Stimulated activated CD4-positive, alpha-beta T cell treated with anti-CD3 and anti-CD28 coated beads, Interleukin-4, amount 100 ng/mL, for 24 hours (primary cell): ENCODE results near the gene TNNI2.
"Not testable (repeated sequence)": the region's sequence is repeated elsewhere in the genome, so short reads cannot be mapped to it uniquely, and the experiment has no call there.

Source experiments
- DNase-seq: peaks from one replicate; pipeline ENCODE4 v3.0.0-alpha.2; 2020

Gene TNNI2

DNA sequence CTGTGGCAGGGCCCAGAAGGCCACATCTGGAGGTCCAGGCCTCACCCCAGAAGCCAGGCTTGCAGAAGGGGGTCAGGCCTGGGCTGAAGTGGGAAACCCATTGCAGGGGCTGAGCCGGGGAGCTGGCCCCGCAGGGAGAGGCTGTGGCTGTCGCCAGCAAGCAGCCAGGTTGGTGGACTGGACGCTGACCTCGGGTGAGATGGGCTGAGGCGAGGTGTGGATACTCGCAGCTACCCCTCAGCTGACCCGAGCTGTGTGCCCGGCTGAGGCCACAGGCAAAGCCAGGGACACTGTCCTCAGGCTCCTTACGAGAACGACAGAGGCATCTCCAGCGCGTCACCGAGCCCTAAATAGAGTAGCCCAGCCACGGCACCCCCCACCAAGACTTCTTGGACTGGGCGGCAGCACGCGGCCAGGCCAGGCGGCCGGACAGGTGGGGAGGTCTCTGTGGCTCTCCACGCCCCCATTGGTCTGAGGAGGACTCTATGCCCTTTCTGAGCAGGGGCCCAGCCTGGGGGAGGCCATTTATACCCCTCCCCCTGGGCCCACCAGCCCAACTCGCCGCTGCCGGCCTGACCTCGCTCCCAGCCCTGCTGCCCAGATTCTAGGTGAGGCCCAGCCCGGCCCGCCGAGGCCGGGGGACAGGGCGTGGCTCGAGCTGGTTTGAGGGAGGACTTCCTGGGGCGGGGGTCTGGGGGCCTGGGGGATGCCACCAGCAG is at the start of gene TNNI2:
TSS of gene TNNI2 (plus strand) at position 556 of the 719 bp plus-strand sequence. CDS start 716 bp downstream, outside the sequence.
- no peak for DNase-seq

- DNase-seq = no peak
Measured at GRCh38 chr11:1791912-1792311, 46.9 kb upstream of the TNNI2 start.

DNA sequence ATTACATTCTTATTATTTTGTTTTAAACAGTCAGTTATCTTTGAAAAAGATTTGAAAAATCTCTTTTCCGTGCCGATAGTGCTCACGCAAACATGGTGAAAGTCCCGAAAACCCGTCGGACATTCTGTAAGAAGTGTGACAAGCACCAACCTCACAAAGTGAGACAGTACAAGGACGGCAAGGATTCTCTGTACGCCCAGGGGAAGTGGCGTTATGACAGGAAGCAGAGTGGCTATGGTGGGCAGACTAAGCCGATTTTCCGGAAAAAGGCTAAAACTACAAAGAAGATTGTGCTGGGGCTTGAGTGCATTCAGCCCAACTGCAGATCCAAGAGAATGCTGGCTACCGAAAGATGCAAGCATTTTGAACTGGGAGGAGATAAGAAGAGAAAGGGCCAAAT is 46.3 kb upstream of the TNNI2 start:
- DNase-seq = no peak

GRCh38 chr11:1793081-1793480 is 45.7 kb upstream of the TNNI2 start:
- DNase-seq = no peak

DNA sequence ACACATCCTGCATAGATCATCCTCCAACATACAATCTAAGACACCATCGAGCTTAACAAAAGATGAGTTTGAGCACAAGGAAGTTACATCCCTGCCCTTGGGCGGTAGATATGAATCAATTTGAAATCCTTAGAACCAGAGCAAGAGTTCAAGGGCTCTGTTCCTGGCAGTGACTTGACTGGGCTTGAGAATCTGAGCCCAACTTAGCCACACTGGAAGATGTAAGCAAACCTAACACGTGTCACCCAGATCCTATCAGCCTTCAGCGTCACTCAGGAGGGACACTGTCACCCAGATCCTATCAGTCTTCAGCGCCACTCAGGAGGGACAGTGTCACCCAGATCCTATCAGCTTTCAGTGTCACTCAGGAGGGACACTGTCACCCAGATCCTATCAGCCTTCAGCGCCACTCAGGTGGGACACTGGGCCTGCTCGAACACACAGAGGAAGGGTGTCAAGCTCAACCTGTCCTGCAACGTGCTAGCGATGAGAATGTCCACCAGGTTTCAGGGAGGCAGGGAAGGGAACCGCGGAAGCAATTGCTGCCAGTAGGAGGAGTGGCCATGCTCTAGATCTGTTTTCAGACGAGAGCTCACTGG is 42.3 kb upstream of the TNNI2 start:
- no peak for DNase-seq

DNA sequence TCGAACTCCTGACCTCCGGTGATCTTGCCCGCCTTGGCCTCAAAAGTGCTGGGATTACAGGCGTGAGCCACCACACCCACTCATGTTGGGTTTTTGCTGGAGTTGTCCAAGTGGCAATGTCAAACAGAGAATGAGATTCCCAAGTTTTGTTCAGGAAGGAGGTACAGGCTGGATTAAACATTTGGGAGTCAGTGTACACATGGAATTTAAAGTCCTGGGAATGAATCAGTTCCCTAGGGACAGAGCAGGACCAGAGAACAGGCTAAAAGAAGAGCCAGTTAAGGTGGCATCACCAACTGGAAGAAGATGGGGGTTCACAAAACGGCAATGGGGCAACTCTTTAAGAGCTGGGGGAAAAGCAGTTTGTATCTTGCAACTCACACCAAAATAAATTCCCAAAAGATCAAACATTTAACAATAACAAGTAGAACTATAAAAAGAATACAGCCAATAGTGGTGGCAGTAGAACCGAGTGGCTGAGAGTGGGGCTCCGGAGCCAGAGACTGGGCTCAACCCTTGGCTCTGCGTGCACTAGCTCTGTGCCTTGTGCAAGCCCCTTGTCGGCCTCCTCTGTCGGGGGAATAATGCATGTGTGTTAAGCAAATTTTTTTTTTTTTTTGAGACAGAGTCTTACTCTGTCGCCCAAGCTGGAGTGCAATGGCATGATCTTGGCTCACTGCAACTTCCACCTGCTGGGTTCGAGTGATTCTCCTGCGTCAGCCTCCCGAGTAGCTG is 41.2 kb upstream of the TNNI2 start:
- no peak for DNase-seq

- DNase-seq = no peak
Measured at GRCh38 chr11:1803246-1803645, 35.5 kb upstream of the TNNI2 start.

GRCh38 chr11:1803835-1804519 is 34.8 kb upstream of the TNNI2 start:
- not testable (repeated sequence) for DNase-seq

DNA sequence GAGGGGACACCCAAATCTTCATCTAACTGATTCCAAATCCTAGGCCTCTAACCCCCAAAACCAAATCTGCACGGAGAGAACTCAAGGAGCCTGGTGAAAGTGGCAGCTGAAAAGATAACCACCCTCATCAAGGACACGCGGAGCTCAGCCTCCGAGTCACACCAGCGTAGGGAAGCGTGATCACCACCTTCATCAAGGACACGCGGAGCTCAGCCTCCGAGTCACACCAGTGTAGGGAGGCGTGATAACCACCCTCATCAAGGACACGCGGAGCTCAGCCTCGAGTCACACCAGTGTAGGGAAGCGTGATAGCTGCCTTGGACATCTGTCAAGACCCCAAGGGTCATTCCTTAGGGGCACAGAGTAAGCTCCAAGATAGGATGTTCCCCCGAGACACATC is 33.3 kb upstream of the TNNI2 start:
- no peak for DNase-seq

DNA sequence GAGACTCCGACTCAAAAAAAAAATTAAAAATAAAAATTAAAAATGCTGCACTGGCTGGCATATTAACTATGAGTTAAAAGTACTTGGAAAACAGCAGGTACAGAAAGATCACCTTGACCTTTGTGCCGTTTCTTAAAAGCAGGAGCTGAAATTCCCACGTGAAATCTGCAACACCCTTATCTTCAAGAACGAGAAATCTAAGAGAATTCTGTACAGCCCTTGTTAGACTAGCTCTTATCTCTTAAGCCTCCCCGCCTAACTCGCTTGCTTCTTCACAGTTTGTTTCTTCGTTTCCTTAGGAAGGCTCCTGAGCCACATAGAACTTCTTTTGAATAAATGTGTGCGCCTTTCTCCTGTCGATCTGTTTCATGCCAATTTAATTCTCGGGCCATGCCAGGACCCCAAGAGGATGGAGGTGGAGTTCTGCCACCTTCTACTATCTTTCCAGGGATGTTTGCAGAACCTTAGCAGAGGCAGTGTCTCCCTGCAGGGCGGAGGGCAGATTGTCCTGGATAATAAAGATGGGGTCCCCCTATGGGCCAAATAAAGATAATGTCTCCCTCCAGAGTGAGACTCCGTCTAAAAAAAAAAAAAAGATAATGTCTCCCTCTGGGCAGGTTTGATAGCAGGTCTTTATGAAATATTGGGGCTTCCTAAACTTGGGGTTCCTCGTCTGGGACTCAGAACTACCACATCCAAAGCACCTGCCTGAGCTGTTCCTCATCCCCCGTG is 31.4 kb upstream of the TNNI2 start:
- DNase-seq = no peak

DNA sequence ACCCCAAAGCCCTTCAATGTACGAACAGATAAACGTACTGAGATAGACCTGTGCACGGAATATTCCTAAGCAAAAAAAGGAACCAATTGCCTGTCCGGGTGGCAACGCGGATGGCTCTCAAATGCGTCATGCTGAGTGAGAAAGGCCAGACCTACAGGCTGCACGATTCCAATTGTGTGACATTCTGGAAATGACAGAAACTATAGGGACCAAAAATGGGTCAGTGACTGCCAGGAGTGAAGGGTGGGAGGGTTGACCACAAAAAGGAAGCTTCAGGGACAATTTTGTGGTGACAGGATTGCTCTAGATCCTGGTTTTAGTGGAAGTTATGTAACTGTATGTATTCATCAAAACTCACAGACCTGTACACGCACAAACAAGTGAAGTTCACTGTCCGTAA is 28.0 kb upstream of the TNNI2 start:
- no peak for DNase-seq

DNA sequence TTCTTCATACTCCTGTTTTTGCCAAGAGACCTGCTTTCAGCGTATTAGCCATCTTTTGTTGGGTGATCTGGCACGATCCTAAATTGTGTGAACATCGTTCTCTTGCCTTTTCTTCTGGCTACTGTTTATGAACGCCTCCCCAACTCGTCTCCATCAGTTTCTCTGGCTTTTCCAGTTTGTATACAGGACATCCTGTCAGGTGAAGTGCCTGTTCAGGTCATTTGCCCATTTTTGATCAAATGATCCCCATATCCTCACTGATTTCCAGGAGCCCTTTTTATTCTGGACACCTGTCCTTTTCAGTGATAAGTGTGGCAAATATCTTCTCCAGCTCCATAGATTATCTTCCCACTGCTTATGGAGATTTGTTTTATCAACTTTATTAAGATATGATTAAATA is 26.5 kb upstream of the TNNI2 start:
- no peak for DNase-seq

DNA sequence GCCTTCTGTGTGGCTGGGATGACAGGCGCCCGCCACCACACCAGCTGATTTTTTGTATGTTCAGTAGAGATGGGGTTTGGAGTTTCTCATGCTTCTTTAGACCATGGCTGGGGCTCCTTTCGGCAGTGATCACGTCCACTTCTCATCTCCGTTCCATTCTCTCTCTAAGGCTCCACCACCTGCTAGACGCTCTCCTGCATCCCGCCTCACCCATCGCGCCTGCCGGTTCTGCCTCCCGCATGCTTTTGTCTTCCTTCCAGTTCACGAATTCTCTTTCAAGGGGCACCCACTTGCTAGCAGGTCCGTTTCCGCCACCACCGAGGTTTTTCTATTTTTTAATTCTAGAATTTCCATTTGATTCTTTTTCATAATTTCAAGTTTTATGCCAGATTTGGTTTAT is 26.0 kb upstream of the TNNI2 start:
- no peak for DNase-seq

DNA sequence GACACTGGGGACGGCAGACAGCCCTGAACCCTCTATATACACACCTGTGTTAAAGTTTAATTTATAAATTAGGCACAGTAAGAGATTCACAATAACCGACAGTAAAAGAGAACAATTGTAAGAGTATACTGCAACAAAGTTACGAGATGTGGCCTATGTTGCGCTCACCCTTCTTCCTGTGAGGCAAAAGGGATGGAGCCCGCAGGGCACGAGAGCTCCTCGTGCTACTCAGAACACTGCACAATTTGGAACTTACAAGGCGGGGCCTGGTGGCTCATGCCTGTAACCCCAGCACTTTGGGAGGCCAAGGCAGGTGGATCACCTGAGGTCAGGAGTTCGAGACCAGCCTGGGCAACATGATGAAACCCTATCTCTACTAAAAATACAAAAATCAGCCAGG is 25.4 kb upstream of the TNNI2 start:
- not testable (repeated sequence) for DNase-seq

DNA sequence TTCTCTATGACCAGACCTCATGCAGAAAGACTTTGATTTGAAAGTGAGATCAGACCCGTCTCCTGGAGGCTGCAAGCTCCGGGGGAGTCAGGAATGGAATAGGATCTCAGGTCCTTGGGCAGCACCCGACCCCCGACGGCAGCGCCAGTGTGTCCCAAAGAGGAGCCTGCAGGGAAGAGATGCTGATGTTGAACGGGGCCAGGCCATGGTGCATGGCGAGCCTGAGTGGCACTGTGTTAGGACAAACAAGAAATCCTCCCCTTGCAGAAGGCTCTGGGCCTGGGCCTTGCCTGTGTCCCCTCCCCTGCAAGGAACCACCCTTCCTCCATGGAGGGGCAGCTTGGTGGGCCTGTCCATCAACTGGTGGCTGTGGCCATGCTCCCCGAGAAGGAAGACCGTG is 24.1 kb upstream of the TNNI2 start:
- no peak for DNase-seq

DNA sequence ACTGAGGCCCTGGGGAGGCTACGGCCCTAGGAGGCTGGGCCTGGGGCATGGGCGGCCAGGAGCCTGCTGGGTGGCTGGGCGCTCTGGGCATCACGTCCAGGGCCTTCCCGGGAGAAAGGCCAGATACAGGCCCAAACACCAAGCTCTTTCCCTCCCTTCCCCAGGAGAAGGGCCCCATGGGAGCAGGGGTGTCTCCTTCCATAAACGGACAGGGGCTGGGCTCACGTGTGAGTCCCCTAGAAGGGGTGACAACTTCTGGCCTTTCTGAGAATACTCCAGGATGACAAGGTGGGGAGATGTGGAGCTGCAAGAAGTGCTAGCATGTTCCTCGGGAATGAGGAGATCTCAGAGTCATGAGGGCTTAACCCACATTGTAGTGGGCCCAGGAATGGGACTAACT is 23.5 kb upstream of the TNNI2 start:
- DNase-seq = no peak

- no peak for DNase-seq
Measured at GRCh38 chr11:1815751-1816150, 23.0 kb upstream of the TNNI2 start.

DNA sequence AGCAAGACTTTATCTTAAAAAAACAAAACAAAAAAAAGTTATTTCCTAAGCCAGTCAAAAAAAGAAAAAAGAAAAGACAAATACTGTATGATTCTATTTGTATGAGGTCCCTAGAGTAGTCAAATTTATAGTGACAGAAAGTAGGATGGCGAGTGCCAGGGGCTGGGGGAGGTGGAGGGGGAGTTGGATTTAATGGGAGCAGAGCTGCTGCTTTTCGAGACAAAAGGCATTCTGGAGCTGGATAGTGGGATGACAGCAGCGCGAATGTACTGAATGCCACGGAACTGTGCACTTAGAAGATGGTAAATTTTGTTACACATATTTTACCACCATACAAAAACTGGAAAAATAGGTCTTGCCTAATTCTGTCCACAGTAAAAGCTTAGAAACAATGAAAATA is 21.8 kb upstream of the TNNI2 start:
- DNase-seq = no peak

GRCh38 chr11:1817511-1817910 is 21.3 kb upstream of the TNNI2 start:
- DNase-seq = no peak

GRCh38 chr11:1819074-1819473 is 19.7 kb upstream of the TNNI2 start:
- DNase-seq = no peak

- no peak for DNase-seq
Measured at GRCh38 chr11:1820463-1821325, 18.1 kb upstream of the TNNI2 start.

DNA sequence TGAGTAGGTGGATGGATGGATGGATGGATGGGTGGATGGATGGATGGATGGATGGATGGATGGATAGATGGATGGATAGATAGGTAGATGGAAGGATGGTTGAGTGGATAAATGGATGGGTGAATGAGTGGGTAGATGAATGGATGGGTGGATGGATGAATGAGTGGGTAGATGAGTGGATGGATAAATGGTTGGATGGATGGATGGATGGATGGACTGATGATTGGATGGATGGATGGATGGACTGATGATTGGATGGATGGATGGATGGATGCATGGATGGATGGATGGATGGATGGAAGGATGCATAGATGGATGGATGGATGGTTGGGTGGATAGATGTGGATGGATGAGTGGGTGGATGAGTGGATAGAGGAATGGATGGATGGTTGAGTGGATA is 17.2 kb upstream of the TNNI2 start:
- no peak for DNase-seq
